A549 (cell line): ENCODE measurements around the gene CWC15. TPM values are rescaled to one million over a fixed set of nuclear protein-coding genes. Genes with fewer than 3 reads are reported as not detected.

ENCODE experiments used
- ATAC-seq, 2 experiments: fragments of 200-7000 bp in 1 of 2; fragments of >200 bp in 1 of 2; cut with Nextera tagmentation in 1 of 2; cut with Tn5 transposase in 1 of 2; 3 replicates each; pipeline versions ENCODE4 v1.8.0 to v1.9.1; 2018 to 2020; ENCODE audit warnings: mild to moderate bottlenecking in 1 of 2, moderate library complexity in 1 of 2
- CTCF ChIA-PET: fragments of 300-600 bp; sonication (Branson Sonifier 250); formaldehyde crosslinking; extraction: SDS; loops from one replicate; lab custom pipeline; 2021; ENCODE audit warnings: antibody characterized with exemption, inconsistent platforms; lab: Yijun Ruan, JAX
- POLR2A ChIA-PET: fragments of 350-600 bp; formaldehyde crosslinking; extraction: SDS; loops from one replicate; lab custom pipeline; 2021; ENCODE audit warnings: antibody characterized with exemption, inconsistent platforms; lab: Yijun Ruan, JAX
- DNase-seq, 2 experiments: peaks; one replicate each; pipeline versions ENCODE4 v3.0.0 to v3.0.0-alpha.2; 2011 to 2016; ENCODE audit warnings: low read depth in 1 of 2, low spot score in 1 of 2
- FAIRE-seq: peaks from 2 replicates; lab custom pipeline; 2011; peaks lifted over from hg19 to GRCh38; lab: Jason Lieb, UNC
- H3K27ac ChIP-seq, 2 experiments: fragments of >200 bp; sonication (Bioruptor Twin); formaldehyde crosslinking; 3 replicates each; pipeline ENCODE4 v1.5.1; 2016 to 2017
- H3K4me1 ChIP-seq: fragments of >200 bp; sonication (Bioruptor Twin); formaldehyde crosslinking; 3 replicates; pipeline ENCODE4 v1.6.1; 2016
- H3K4me2 ChIP-seq: fragments of >200 bp; sonication (Bioruptor Twin); formaldehyde crosslinking; 3 replicates; pipeline ENCODE4 v1.6.1; 2016
- H3K4me3 ChIP-seq: fragments of >200 bp; sonication (Bioruptor Twin); formaldehyde crosslinking; 3 replicates; pipeline ENCODE4 v1.5.1; 2016
- H3K9me3 ChIP-seq: fragments of >200 bp; sonication (Bioruptor Twin); formaldehyde crosslinking; 3 replicates; pipeline ENCODE4 v1.6.1; 2016
- BHLHE40 ChIP-seq: IDR thresholded peaks from 2 replicates; pipeline ENCODE4 v1.6.1; 2012; ENCODE audit warnings: low read depth, low read length, inconsistent platforms
- CBX8 ChIP-seq: fragments of 200-600 bp; sonication (generic); IDR thresholded peaks from 2 replicates; pipeline ENCODE4 v1.6.1; 2016
- EHF ChIP-seq: fragments of 250-450 bp; sonication (Bioruptor Pico); IDR thresholded peaks from 2 replicates; pipeline ENCODE4 v1.5.0; 2020; ENCODE audit warnings: mild to moderate bottlenecking
- EHMT2 ChIP-seq: fragments of 200-600 bp; sonication (generic); IDR thresholded peaks from 2 replicates; pipeline ENCODE4 v1.6.1; 2016; ENCODE audit warnings: antibody characterized with exemption, low read depth, mild to moderate bottlenecking, moderate library complexity
- FOSL2 ChIP-seq, 2 experiments: fragments of 450-650 bp in 1 of 2; fragments of >200 bp in 1 of 2; sonication (Bioruptor Twin) in 1 of 2; formaldehyde crosslinking; IDR thresholded peaks; 2 replicates each; pipeline versions ENCODE4 v1.5.0 to v1.6.1; 2016 to 2020; ENCODE audit warnings: mild to moderate bottlenecking in 1 of 2, moderate library complexity in 1 of 2
- GATA3 ChIP-seq: IDR thresholded peaks from 2 replicates; pipeline ENCODE4 v1.6.1; 2012; ENCODE audit warnings: borderline replicate concordance
- HEYL ChIP-seq: fragments of 250-450 bp; sonication (Bioruptor Pico); IDR thresholded peaks from 2 replicates; pipeline ENCODE4 v1.8.0; 2021; ENCODE audit warnings: mild to moderate bottlenecking, moderate library complexity
- HOXA7 ChIP-seq: fragments of 250-450 bp; sonication (Bioruptor Pico); IDR thresholded peaks from 2 replicates; pipeline ENCODE4 v1.5.0; 2020; ENCODE audit warnings: mild to moderate bottlenecking, moderate library complexity
- HOXB5 ChIP-seq: fragments of 250-450 bp; sonication (Bioruptor Pico); IDR thresholded peaks from 2 replicates; pipeline ENCODE4 v1.5.0; 2020; ENCODE audit warnings: mild to moderate bottlenecking, moderate library complexity
- JUNB ChIP-seq: fragments of >200 bp; sonication (Bioruptor Twin); formaldehyde crosslinking; IDR thresholded peaks from 2 replicates; pipeline ENCODE4 v1.6.1; 2016
- KDM1A ChIP-seq: fragments of 200-600 bp; sonication (generic); IDR thresholded peaks from 2 replicates; pipeline ENCODE4 v1.6.1; 2016; ENCODE audit warnings: low read depth, mild to moderate bottlenecking
- MAZ ChIP-seq: fragments of 150-350 bp; IDR thresholded peaks from 2 replicates; pipeline ENCODE4 v1.6.1; 2014; ENCODE audit warnings: antibody characterized with exemption, low read depth, low read length, borderline replicate concordance
- MYC ChIP-seq: IDR thresholded peaks from 2 replicates; pipeline ENCODE4 v1.6.1; 2012; ENCODE audit warnings: mild to moderate bottlenecking, inconsistent platforms, low read length, improper control_type of control experiment, borderline replicate concordance
- NR3C1 ChIP-seq: fragments of >200 bp; sonication (Bioruptor Twin); formaldehyde crosslinking; IDR thresholded peaks from 3 replicates; pipeline ENCODE4 v1.6.1; 2017
- PHF8 ChIP-seq: fragments of 200-600 bp; sonication (generic); IDR thresholded peaks from 2 replicates; pipeline ENCODE4 v1.6.1; 2016; ENCODE audit warnings: low read depth, mild to moderate bottlenecking, antibody characterized with exemption, moderate library complexity, borderline replicate concordance
- POLR2A ChIP-seq: IDR thresholded peaks from 2 replicates; pipeline ENCODE4 v1.6.1; 2012; ENCODE audit warnings: mild to moderate bottlenecking, low read length
- RAD21 ChIP-seq, 2 experiments: fragments of >200 bp in 1 of 2; sonication (Bioruptor Twin) in 1 of 2; formaldehyde crosslinking in 1 of 2; IDR thresholded peaks in 1 of 2; conservative IDR thresholded peaks in 1 of 2; 2 replicates in 1 of 2; 3 replicates in 1 of 2; pipeline ENCODE4 v1.6.1; 2012 to 2018; ENCODE audit warnings: inconsistent platforms in 1 of 2
- RARB ChIP-seq: fragments of 250-450 bp; sonication (Bioruptor Pico); IDR thresholded peaks from 2 replicates; pipeline ENCODE4 v1.8.0; 2021; ENCODE audit warnings: mild to moderate bottlenecking, moderate library complexity
- RNF2 ChIP-seq: fragments of 200-600 bp; sonication (generic); IDR thresholded peaks from 2 replicates; pipeline ENCODE4 v1.6.1; 2016; ENCODE audit warnings: low read depth, mild to moderate bottlenecking, antibody characterized with exemption, moderate library complexity, borderline replicate concordance
- SMC3 ChIP-seq: fragments of >200 bp; sonication (Bioruptor Twin); formaldehyde crosslinking; IDR thresholded peaks from 3 replicates; pipeline ENCODE4 v1.6.1; 2018; ENCODE audit warnings: inconsistent platforms
- USF2 ChIP-seq: fragments of 450-650 bp; IDR thresholded peaks from 2 replicates; pipeline ENCODE4 v1.6.1; 2014; ENCODE audit warnings: antibody characterized with exemption
- ZC3H11A ChIP-seq: fragments of 450-650 bp; IDR thresholded peaks from 2 replicates; pipeline ENCODE4 v1.6.1; 2014; ENCODE audit warnings: antibody characterized with exemption, mild to moderate bottlenecking
- WGBS: methylation state at CpG from one replicate; pipeline ENCODE4 v1.1.6; 2017; ENCODE audit errors: missing lambda C conversion rate; 5-methylcytosine and 5-hydroxymethylcytosine counted together
- polyA plus RNA-seq, 4 experiments: library from polyadenylated mRNA; depleted of rRNA in 3 of 4; stranded (reverse); fragments of >200 nt; fragmentation: RNase III in 1 of 4; extraction: RNeasy Plus Mini Kit Qiagen cat#74134 plus additional on column Dnase treatment in 1 of 4; gene quantifications; 2 replicates in 3 of 4; 3 replicates in 1 of 4; pipeline ENCODE4 v1.2.3, GENCODE V29; 2011 to 2017
- TF ChIP-seq, protein P1 (sequence below): IDR thresholded peaks from 2 replicates; pipeline ENCODE4 v1.6.1; 2012
- TF ChIP-seq, protein P2 (sequence below): fragments of >200 bp; sonication (Bioruptor Twin); formaldehyde crosslinking; IDR thresholded peaks from 3 replicates; pipeline ENCODE4 v1.5.1; 2016

Gene CWC15
- polyA plus RNA-seq, 2 of the 4 experiments (the other 2 are of a cell fraction): 37.6 to 42.8 TPM

DNA sequence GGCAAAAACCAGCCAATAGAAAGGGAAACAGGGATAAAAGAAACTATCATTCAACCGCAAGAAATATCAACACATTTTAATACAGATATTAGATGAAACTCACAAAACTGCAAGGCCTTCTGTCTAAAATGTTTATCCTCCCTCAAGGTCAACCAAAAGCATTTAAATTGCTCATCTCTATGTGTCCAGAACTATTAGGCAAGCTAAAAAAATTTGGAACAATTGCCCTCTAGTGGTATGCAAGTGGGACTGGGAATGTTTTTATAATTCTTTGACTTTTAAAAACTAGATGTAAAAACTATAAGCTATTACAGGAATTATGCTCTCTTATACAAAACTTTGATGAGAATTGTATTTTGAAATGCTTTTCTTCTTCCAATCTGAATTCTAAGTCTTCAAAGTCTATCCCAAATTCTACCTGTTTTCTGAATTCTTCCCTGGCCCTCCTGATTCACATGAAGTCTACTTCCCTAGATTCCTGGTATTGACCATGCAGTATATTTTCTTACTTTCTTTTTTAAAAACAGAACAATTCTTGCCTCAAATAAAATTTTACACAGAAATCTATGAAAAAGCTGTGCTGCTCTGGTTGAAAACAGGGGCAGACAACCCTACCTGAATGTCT lies 4.9 kb downstream of the CWC15 start:
- peak in 1 of 2 experiments; percentile 13 for DNase-seq
- WGBS: 96% methylated on average over 1 of the region's 1 CpG
- POLR2A ChIA-PET: no interaction called here

GRCh38 chr11:94964934-94965333 lies 8.4 kb downstream of the CWC15 start:
- ATAC-seq (peak; percentile 71 to 77; a peak in 5 of 6 replicates), DNase-seq (no peak), FAIRE-seq (no peak)
- ChIA-PET CTCF (interaction anchor here (1.0 to 1.8 kb wide), 2 partner anchors 341 to 803 kb away, joined by 3 to 5 read pairs; no protein-coding TSS in a partner anchor), POLR2A (no interaction called here)
- TF ChIP-seq EHMT2 (no peak), JUNB (no peak), HEYL (CRISPR knock-in tag) (no peak), RNF2 (no peak), BHLHE40 (no peak), PHF8 (no peak), HOXB5 (CRISPR knock-in tag) (no peak), KDM1A (no peak), MYC (no peak)
- Histone ChIP-seq H3K9me3 (no peaks in the 10 kb centered on the region), H3K4me1 (no peaks in the 10 kb centered on the region), H3K4me2 (no peak overlapping the region), H3K27ac (no peak overlapping the region), H3K4me3 (no peak overlapping the region)
- WGBS: 82% methylated on average over 4 of the region's 4 CpGs

More for the DNA sequence above, 4.9 kb downstream of the CWC15 start:
- Histone ChIP-seq H3K27ac (no peak overlapping the region), H3K4me3 (no peak overlapping the region), H3K9me3 (no peaks in the 10 kb centered on the region), H3K4me1 (peaks cover 6% of the 10 kb centered on the region; the same call in 2 of the 3 replicates), H3K4me2 (no peak overlapping the region)
- TF ChIP-seq USF2: no peak
- TF ChIP-seq RARB (CRISPR knock-in tag): no peak
- TF ChIP-seq RAD21 (conservative IDR thresholded peaks at IDR 0.05 in 1 of 2, IDR thresholded peaks at IDR 0.05 in 1 of 2): peak; percentile 38 to 50; a peak in 4 of 5 replicates
- TF ChIP-seq GATA3: no peak
- no peak for TF ChIP-seq MAZ
- TF ChIP-seq NR3C1: no peak
- no peak for TF ChIP-seq CBX8
- TF ChIP-seq SMC3: peak; percentile 52; the same call in 2 of the 3 replicates
- TF ChIP-seq, protein P1, sequence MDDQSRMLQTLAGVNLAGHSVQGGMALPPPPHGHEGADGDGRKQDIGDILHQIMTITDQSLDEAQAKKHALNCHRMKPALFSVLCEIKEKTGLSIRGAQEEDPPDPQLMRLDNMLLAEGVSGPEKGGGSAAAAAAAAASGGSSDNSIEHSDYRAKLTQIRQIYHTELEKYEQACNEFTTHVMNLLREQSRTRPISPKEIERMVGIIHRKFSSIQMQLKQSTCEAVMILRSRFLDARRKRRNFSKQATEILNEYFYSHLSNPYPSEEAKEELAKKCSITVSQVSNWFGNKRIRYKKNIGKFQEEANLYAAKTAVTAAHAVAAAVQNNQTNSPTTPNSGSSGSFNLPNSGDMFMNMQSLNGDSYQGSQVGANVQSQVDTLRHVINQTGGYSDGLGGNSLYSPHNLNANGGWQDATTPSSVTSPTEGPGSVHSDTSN: no peak
- TF ChIP-seq FOSL2 (IDR thresholded peaks at IDR 0.05): no peak
- TF ChIP-seq FOSL2 (CRISPR knock-in tag; IDR thresholded peaks at IDR 0.05): no peak
- no peak for TF ChIP-seq ZC3H11A
- no peak for TF ChIP-seq EHF (CRISPR knock-in tag)
- TF ChIP-seq POLR2A: no peak
- TF ChIP-seq HOXA7 (CRISPR knock-in tag): no peak
- TF ChIP-seq, protein P2, sequence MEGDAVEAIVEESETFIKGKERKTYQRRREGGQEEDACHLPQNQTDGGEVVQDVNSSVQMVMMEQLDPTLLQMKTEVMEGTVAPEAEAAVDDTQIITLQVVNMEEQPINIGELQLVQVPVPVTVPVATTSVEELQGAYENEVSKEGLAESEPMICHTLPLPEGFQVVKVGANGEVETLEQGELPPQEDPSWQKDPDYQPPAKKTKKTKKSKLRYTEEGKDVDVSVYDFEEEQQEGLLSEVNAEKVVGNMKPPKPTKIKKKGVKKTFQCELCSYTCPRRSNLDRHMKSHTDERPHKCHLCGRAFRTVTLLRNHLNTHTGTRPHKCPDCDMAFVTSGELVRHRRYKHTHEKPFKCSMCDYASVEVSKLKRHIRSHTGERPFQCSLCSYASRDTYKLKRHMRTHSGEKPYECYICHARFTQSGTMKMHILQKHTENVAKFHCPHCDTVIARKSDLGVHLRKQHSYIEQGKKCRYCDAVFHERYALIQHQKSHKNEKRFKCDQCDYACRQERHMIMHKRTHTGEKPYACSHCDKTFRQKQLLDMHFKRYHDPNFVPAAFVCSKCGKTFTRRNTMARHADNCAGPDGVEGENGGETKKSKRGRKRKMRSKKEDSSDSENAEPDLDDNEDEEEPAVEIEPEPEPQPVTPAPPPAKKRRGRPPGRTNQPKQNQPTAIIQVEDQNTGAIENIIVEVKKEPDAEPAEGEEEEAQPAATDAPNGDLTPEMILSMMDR: peak; percentile 49; the same call in 2 of the 3 replicates
- ATAC-seq: no peak
- no peak for FAIRE-seq
- CTCF ChIA-PET: interaction anchor here (0.8 to 3.5 kb wide), 6 partner anchors 9 to 345 kb away, joined by 3 to 13 read pairs (median 4); no protein-coding TSS in a partner anchor
